Stimulated activated CD4-positive, alpha-beta T cell treated with anti-CD3 and anti-CD28 coated beads, TNF-alpha, amount 100 ng/mL, for 1 hour (primary cell): ENCODE measurements around the gene HPS4.
"Not testable (repeated sequence)": the region's sequence is repeated elsewhere in the genome, so short reads cannot be mapped to it uniquely, and the experiment has no call there.

Source experiments
- DNase-seq, 3 donors: peaks; one replicate each; pipeline ENCODE4 v3.0.0-alpha.2; 2020; ENCODE audit warnings: low read depth in 3 of 3, low spot score in 1 of 3

Gene HPS4

GRCh38 chr22:26483439-26484359, at the start of gene HPS4, which contains the start of gene SRRD:
Gene HPS4 (minus strand): TSS chr22:26483783. CDS start chr22:26481762, 2,021 bp downstream.
Gene SRRD (plus strand): TSS chr22:26483877. CDS start chr22:26483891, 14 bp downstream.
- DNase-seq = peak; percentile 75 to 92 (median 84)

DNA sequence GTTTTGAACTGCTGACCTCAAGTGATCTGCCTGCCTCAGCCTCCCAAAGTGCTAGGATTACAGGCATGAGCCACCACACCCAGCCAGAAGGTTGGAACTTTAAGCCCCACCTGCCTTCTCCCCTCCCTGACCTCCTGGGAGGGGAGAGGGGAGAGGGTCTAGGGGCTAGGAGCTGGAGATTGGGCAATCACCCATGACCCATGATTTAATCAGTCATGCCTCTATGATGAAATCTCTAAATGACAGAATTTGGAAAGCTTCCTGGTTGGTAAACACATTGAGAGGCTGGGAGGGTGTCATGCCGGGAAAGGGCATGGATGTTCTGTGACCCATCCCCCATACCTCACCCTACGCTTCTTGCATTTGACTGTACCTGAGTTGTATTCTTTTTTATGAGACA, 45.8 kb upstream of the HPS4 start:
- DNase-seq = no peak

DNA sequence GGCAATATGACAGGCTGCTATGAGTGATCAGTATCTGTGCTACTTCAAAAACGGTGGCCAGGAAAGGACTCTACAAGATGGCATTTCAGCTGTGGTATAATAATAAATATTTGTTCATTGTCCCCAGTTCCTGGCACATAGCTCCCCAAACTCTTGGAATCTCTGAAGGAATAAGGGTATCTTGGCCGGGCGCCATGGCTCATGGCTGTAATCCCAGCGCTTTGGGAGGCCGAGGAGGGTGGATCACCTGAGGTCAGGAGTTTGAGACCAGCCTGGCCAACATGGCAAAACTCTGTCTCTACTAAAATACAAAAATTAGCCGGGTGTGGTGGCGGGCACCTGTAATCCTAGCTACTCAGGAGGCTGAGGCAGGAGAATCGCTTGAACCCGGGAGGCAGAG, 44.9 kb upstream of the HPS4 start:
- not testable (repeated sequence) for DNase-seq

DNA sequence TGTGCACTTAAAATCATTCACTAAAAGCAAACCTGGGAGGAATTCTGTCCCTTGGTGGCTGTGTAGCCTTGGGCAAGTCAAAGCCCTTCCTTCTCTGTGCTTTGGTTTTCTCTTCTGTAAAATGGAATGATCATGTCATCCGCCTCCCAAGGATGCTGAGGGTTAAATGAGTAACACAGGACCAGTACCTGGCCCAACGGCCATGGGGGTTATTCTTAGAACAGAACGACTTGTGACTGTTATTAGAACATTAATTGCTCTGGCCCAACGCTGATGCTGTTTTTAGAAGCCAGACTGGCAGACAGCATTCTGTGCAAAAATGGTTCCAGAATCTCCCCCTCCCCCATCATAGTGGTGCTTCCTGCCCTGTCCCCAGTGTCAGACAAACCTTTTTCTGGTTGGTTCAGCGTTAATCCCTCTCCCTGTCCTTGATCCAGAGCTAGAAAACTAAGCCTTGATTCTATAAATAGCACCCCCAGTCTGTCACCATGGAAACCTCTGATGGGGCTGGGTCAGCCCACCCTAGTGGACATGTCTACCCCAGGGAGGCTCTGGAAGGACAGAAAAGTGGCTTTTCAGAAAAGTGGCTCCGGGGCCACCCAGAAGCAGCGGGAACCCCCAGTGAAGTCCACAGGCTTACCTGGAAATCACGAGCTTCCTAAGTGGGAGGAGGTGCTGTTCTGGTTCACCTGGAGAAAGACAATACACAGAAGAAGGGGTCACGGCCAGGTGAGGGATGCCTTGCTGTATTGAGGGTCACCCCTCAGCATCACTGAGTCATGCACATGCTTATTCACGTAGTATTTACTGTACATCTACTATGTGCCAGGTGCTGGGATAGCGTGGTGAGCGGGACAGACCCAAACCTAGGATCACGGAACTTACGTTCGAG, 44.2 kb upstream of the HPS4 start:
- DNase-seq = no peak

DNA sequence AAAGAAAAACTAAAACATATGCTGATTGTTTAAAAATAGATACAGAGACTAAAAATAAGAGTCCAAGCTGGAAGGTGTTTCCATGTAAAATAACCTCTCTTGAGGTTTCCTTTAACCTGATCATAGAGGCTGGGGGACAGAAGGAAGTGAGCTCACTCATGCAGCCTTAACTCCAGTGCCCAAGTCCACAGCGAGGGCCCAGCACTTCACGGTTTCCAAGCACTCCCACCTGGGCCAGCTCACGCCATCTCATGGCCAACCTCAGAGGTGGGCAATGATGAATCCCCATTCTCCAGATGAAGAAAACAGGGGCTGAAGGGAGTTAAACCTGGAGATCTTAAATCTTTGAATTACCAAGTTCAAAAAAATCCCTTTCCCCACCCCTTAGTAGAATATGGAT, 43.6 kb upstream of the HPS4 start:
- DNase-seq = no peak

GRCh38 chr22:26525946-26526564, 42.5 kb upstream of the HPS4 start:
- DNase-seq = no peak

DNA sequence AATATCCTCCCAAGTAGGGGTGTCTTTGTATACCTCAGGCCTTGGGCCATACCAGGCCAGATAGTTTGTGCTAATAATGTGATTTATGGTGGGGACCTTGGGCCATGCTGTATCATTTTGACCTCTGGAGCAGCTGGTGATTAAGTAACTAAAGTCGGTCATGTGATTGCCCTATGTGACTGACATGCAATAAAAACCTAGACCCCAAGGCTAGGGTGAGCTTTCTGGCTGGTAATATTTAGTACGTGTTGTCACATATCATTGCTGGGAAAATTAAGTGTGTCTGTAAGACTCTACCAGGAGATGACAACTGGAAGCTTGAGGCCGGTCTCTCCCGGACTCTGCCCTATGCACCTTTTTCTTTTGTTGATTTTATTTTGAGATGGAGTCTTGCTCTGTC, 41.3 kb upstream of the HPS4 start:
- no peak for DNase-seq

DNA sequence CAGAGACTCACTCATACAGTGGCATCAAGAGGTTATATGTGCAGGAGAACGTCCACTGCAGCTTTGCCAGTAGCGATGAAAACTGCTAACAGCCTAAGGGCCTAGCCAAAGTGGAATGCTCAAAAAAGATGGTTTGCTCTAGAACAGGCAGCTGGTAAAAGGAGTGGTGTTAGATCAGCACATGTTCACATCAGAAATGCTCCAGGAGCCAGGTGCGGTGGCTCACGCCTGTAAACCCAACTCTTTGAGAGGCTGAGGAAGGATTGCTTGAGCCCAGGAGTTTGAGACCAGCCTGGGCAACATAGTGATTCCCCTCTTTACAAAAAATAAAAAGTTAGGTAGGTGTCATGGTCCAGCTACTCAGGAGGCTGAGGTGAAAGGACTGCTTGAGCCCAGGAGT, 39.0 kb upstream of the HPS4 start:
- DNase-seq = no peak

- no peak for DNase-seq
Observed at GRCh38 chr22:26522012-26522411, 38.4 kb upstream of the HPS4 start.

GRCh38 chr22:26517429-26517828, 33.8 kb upstream of the HPS4 start:
- DNase-seq = no peak

DNA sequence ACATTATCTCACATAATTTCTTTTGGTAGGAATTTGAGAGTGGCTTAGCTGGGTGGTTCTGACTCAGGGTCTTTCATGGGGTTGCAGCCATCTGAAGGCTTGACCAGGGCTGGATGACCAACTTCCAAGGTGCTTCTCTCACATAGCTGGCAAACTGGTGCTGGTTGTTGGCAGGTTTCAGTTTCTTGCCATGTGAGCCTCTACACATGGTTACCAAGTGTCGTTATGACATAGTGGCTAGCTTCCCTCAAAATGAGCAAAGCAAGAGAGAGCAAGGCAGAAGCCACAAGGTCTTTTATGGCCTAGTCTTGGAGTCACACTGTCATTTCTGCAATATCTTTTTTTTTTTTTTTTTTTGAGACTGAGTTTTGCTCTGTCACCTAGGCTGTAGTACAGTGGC, 32.9 kb upstream of the HPS4 start:
- no peak for DNase-seq

GRCh38 chr22:26515931-26516330, 32.3 kb upstream of the HPS4 start:
- no peak for DNase-seq

- no peak for DNase-seq
Observed at GRCh38 chr22:26514419-26515161, 31.0 kb upstream of the HPS4 start.

DNA sequence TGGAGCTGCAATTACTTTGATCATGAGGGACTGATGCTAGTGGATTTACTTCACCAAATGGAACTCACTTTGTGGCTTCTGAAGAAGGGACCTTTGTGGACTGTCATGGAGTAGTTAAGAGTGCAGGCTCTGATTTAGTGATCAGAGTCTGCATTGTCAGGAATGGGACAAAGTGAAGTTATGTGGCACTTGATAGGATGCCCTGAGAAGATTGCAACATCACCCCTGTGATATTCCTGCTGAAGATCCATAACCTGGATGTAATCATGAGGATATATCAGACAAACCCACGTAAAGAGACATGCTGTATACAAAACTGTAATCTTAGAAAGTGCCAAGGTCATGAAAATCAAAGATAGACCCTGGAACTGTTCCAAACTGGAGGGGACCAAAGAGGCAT, 30.3 kb upstream of the HPS4 start:
- DNase-seq = no peak

GRCh38 chr22:26512149-26512793, 28.7 kb upstream of the HPS4 start, which contains the start of gene TFIP11:
Gene TFIP11 (minus strand): TSS chr22:26512473. CDS start chr22:26510272, 2,201 bp downstream.
- peak; percentile 62 to 87 (median 68) for DNase-seq

- no peak for DNase-seq
Observed at GRCh38 chr22:26508148-26508547, 24.6 kb upstream of the HPS4 start.

GRCh38 chr22:26503758-26504157, 20.2 kb upstream of the HPS4 start:
- DNase-seq = no peak

GRCh38 chr22:26502688-26503561, 19.3 kb upstream of the HPS4 start:
- DNase-seq = peak in 1 of 3 donors; percentile 2

GRCh38 chr22:26501996-26502395, 18.4 kb upstream of the HPS4 start:
- no peak for DNase-seq
